ENCODE results near the gene CCDC38.
A peak's percentile ranks its signal among the peaks of the same experiment; 100 is the strongest.

Gene CCDC38

GRCh38 chr12:95960241-95960640 is 17.8 kb upstream of the CCDC38 start:
- no peak for DNase-seq

- DNase-seq: no peak
Measured at GRCh38 chr12:95959107-95959506, 16.7 kb upstream of the CCDC38 start.

DNA sequence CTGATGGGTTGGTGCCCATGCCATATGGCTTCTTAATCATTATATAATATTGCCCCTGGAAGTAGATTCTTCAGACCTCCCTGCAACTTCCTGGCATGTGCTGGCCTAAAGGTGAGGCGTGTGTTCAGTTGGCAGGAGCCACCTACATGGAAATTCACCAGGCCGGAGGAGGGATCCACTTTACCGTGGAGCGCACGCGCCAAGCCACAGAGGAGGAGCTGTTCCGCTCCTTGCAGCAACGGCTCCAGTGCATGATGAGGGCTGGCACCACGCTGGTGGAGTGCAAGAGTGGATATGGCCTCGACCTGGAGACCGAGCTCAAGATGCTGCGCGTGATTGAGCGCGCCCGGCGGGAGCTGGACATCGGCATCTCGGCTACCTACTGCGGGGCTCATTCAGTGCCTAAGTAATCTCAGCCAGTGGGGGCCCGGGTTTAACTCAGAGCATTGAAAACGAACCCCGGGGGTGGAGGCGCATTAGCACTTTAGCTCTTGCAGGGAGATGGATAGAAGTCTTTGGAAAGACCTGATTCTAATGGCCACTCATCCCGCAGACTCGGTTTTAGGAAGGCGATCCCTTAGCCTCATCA is 14.2 kb upstream of the CCDC38 start:
- DNase-seq: no peak

DNA sequence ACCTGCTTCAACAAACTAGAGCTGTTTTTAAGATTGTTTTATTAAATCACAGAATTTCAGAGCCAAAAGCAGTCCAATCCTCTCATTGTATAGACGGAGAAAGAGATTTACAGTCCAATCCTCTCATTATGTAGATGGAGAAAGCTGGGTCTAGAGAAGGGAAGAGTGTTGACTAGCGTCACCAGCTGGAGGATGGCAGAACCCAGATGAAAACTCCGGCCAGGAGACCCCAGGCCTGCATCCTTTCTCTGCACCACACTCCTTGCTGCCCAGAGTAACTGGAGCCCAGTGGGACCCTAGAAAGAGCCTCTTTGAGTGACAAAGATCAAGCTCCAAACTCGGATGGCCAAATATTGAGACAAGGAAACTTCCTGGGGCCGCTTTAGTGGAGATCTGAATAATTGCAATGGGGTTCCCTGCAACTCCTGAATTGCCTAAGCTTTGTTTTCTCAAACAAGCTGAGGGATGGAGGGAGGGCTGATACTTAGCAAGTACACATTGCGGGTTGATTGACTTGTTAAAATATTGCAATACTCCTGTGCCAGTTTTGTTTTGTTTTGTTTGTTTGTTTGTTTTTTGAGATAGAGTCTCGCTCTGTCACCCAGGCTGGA is 13.2 kb upstream of the CCDC38 start:
- DNase-seq: no peak

- no peak for DNase-seq
Measured at GRCh38 chr12:95953000-95953399, 10.6 kb upstream of the CCDC38 start.

- no peak for DNase-seq
Measured at GRCh38 chr12:95951515-95951914, 9.1 kb upstream of the CCDC38 start.

DNA sequence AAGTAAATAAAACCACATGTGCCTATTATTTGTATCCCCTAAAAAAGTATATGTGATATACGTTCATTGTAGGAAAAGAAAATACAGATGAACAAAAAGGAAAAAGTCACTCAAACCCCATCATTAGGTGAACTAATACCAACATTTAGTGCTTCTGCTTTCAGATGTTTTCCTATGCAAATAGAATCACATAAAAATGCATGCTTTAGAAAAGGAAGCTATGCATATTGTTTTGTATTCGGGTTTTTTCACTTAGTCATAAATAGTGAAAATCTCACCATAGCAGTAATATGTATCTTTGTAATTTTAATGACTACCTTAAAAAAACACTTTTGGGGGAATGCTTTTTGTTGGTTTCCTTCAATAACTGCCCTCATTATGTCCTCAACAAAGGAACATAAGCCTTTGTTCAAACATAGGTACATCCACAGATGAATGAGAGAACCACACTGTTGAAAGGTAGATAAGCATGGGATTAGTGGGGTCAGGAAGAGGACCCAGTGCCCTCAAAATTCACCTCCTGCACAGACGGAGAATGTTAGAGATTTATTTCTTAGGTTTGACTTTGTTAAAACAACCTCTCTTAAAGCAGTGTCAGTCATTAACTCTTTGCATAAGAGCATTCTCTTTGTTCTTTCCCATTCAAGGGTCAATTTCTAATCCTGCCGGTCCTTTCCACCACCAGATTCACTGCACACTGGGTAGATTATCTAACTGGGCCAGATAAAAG is 7.2 kb upstream of the CCDC38 start:
- no peak for DNase-seq

GRCh38 chr12:95944108-95944704 is 1.8 kb upstream of the CCDC38 start:
- DNase-seq: no peak

DNA sequence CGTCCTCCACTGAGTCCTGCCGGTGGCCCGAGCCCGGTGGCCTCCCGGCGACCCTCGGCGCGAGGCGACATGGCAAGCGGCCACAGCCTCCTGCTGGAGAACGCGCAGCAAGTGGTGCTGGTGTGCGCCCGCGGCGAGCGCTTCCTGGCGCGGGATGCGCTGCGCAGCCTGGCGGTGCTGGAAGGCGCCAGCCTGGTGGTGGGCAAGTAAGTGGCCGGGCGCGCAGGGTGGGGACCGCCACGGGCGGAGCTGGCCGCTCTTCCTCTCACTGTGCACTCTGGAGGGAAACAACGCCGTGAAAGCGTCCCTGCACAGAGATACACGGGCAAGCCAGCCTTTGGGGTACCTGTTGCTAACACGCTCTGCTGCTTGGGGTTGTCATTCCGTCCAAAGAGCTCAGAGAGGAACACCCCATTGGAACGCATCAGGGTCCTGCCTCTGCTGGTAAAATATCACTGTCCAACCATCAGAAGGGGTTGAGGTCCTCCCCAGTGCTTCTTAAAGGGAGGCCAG is 972 bp upstream of the CCDC38 start, which contains the start of gene AMDHD1:
TSS of gene AMDHD1 (plus strand) at position 2 of the 513 bp plus-strand sequence. CDS start at position 70, 68 bp downstream.
- peak; percentile 62 to 68 for DNase-seq

GRCh38 chr12:95942101-95942523 is 302 bp downstream of the CCDC38 start:
- DNase-seq: no peak

- DNase-seq: no peak
Measured at GRCh38 chr12:95940514-95940913, 1.9 kb downstream of the CCDC38 start.

- no peak for DNase-seq
Measured at GRCh38 chr12:95922231-95922630, 20.2 kb downstream of the CCDC38 start.

- DNase-seq: no peak
Measured at GRCh38 chr12:95919110-95919509, 23.3 kb downstream of the CCDC38 start.

DNA sequence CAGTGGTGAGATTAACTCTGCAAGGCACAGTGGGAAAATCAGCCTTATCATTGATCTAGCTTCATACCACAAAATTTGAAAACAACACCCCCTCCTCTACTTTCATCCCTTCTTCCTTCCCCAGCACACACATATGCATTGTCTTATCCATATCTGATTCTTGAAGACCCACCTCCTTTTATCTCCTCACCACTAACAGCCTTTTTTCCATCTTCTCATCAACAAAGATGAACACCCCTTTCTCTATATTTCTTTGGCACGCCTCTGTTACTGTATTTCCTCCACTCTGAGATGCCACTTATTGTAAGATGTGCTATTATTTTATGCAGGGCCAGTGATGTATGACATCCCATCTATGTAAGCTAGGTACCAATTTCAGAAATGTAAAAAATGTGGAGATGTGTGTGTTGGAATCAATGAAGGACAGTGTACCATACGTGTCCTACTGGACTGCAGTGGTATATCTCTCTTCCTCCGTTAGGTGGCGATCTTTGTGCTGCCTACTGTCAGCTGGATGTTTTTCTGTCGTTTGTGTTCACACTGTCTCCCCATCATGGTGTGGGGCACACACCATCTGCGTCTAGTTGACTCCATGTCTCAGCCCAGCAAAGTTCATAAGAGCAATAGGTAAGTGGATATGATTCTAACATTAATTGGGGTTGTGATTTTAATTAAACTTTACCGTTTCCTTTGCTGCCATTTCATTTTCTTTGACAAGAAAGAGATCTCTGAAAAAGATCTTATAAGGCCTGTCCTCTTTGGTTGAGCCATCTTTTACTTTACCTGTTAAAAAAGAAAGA is 24.0 kb downstream of the CCDC38 start:
- peak; percentile 17 to 37 for DNase-seq

GRCh38 chr12:95909871-95910270 is 32.5 kb downstream of the CCDC38 start:
- no peak for DNase-seq

DNA sequence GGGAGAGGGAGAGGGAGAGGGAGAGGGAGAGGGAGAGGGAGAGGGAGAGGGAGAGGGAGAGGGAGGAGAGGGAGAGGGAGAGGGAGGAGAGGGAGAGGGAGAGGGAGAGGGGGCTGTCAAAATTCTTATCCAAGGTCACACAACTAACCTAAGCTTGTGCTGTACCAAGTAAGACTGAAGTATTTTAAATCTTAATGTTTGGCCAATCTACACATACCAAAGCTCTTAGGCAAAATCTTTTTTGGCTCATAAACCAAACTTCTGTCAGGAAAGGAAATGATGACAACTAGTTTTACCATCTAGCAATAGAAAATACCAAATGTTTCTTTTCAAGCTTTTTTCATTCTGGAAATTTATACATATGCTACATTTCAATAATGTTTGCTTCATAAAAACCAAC is 33.8 kb downstream of the CCDC38 start:
- DNase-seq: no peak

GRCh38 chr12:95898081-95898480 is 44.3 kb downstream of the CCDC38 start:
- no peak for DNase-seq

DNA sequence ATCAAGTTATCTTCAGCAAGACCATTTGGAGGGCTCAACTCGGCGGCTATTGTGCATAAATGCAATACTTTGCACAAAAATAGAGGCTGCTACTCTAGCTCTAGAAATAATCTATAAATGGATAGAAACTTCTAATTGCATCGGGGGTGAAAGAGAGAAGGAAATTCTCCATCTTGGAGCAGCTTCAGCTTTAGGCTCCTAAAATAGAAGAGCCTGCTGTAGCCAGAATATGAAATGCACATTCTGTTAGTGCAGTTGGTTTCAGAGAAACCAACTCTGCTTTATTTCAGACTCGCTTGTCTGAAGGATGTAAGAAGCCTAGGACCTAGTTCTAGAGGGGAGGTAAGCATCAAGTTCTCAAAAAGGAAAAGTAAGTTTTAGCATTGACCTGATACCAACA is 45.6 kb downstream of the CCDC38 start:
- DNase-seq: no peak

GRCh38 chr12:95890958-95891357 is 51.5 kb downstream of the CCDC38 start:
- no peak for DNase-seq

GRCh38 chr12:95887311-95887710 is 55.1 kb downstream of the CCDC38 start:
- DNase-seq: no peak

DNA sequence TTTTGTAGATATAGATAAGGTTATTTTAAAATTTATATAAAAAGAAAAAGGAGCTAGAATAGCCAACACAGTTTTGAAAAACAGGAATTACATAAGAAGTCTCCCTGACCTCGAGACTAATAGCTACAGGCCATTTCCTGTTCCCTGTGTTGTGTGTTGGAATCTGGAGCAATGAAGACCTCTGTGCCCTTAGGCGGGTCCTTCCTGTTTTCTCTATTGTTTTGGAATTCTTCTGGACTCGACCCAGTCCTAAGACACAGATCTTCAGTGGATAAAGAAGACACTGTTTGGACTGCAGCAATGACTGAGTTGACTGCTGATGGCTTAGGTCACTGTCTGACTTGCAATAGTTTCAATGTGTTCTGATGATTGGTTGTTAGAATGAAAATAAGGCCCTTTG is 57.4 kb downstream of the CCDC38 start:
- DNase-seq: no peak

DNA sequence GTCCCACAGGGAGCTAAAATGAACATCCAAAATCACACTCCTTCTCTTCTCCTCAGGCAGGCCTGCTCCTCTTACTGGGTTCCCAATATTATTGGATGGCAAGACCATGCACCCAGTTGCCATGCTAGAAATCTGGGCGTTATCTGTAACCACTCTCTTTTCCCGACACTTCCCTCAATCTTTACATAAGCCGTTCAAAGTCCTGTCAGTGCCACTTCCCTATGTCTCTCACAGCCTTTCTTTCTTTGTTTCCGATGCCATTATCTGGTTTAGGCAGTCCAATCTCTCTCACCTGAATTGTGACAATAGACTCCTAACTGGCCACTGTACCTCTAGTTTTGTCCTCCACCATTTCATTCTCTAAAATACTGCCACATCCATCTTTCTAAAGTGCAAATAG is 59.5 kb downstream of the CCDC38 start:
- DNase-seq: no peak

DNA sequence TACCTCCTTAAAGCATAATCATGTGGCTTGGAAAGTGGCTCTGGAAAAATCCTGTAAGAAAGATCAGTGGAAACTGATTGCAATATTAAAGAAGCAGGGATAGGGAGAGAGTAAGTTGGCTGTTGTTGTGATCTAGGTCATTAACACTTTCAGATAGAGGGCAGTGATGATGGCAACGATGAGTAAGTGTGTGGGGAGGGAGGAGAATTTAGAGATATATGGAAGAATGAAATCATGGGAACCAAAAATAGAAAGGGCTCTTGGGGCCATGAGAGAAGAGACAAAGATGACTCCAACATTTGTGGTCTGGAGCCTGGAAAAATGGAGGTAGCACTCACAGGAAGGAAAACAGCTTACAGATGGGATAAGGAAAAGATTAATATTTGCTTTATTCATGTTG is 60.3 kb downstream of the CCDC38 start:
- DNase-seq: no peak
